Smooth muscle cell (in vitro differentiated cells): ENCODE results near the gene EWSR1. TPM values are rescaled to one million over a fixed set of nuclear protein-coding genes. Genes with fewer than 3 reads are reported as not detected.

Experiments
- DNase-seq: peaks from one replicate; lab custom pipeline; 2025; ENCODE audit not compliant: unreplicated experiment; lab: John Stamatoyannopoulos, UW
- H2AFZ ChIP-seq: fragments of 200-600 bp; sonication (generic); 2 replicates; pipeline ENCODE4 v1.6.0; 2016; ENCODE audit warnings: antibody characterized with exemption, low read depth, mild to moderate bottlenecking
- H3F3A ChIP-seq: fragments of 200-600 bp; sonication (generic); 2 replicates; pipeline ENCODE4 v1.6.0; 2017; ENCODE audit warnings: antibody characterized with exemption, low read depth
- H3K27ac ChIP-seq: fragments of 200-600 bp; sonication (generic); 2 replicates; pipeline ENCODE4 v1.5.1; 2016; ENCODE audit warnings: low read depth, mild to moderate bottlenecking
- H3K27me3 ChIP-seq: fragments of 200-600 bp; sonication (generic); 2 replicates; pipeline ENCODE4 v1.6.1; 2016; ENCODE audit warnings: low read depth, mild to moderate bottlenecking
- H3K36me3 ChIP-seq: fragments of 200-600 bp; sonication (generic); 2 replicates; pipeline ENCODE4 v1.5.1; 2016; ENCODE audit warnings: low read depth
- H3K4me1 ChIP-seq: fragments of 200-600 bp; sonication (generic); 2 replicates; pipeline ENCODE4 v1.5.1; 2016; ENCODE audit warnings: low read depth
- H3K4me2 ChIP-seq: fragments of 200-600 bp; sonication (generic); 2 replicates; pipeline ENCODE4 v1.6.0; 2016; ENCODE audit warnings: mild to moderate bottlenecking
- H3K4me3 ChIP-seq: fragments of 200-600 bp; sonication (generic); 2 replicates; pipeline ENCODE4 v1.5.1; 2016; ENCODE audit warnings: mild to moderate bottlenecking
- H3K79me2 ChIP-seq: fragments of 200-600 bp; sonication (generic); 2 replicates; pipeline ENCODE4 v1.6.0; 2016; ENCODE audit warnings: low read depth, mild to moderate bottlenecking
- H3K9ac ChIP-seq: fragments of 200-600 bp; sonication (generic); 2 replicates; pipeline ENCODE4 v1.6.0; 2016; ENCODE audit warnings: low read depth
- H3K9me3 ChIP-seq: fragments of 200-600 bp; sonication (generic); replicated peaks from 2 replicates; pipeline ENCODE4 v1.5.1; 2016; ENCODE audit warnings: low read depth
- H4K20me1 ChIP-seq: fragments of 200-600 bp; sonication (generic); 2 replicates; pipeline ENCODE4 v1.6.0; 2016; ENCODE audit warnings: low read depth
- CTCF ChIP-seq: fragments of 200-600 bp; sonication (generic); IDR thresholded peaks from 2 replicates; pipeline ENCODE4 v1.5.1; 2017; ENCODE audit warnings: borderline replicate concordance, mild to moderate bottlenecking, antibody characterized with exemption; ENCODE audit not compliant: insufficient read depth, poor library complexity, severe bottlenecking
- WGBS: methylation state at CpG from one replicate; pipeline ENCODE4 v1.1.7; 2016; ENCODE audit warnings: low lambda C conversion rate; 5-methylcytosine and 5-hydroxymethylcytosine counted together
- polyA plus RNA-seq: library from polyadenylated mRNA; unstranded; fragments of >200 nt; fragmentation: Nextera tagmentation; extraction: Ambion mirVana; gene quantifications from 2 replicates; pipeline ENCODE4 v1.2.1, GENCODE V29; 2016
- total RNA-seq: library from RNA; depleted of rRNA; stranded (reverse); fragments of >200 nt; gene quantifications from 2 replicates; pipeline ENCODE4 v1.2.3, GENCODE V29; 2014

EWSR1 gene
- total and polyA plus RNA-seq, 2 experiments from 2014 or later: 164 to 197 TPM

GRCh38 chr22:29328055-29328454 is 60.0 kb downstream of the EWSR1 start:
- Histone ChIP-seq H3K9me3 (no peaks in the 10 kb centered on the region), H3K4me2 (no peak overlapping the region), H3K27me3 (no peaks in the 10 kb centered on the region), H3K4me1 (no peaks in the 10 kb centered on the region), H3K4me3 (no peak overlapping the region), H3F3A (no peaks in the 10 kb centered on the region), H4K20me1 (no peaks in the 10 kb centered on the region), H3K36me3 (no peaks in the 10 kb centered on the region), H3K79me2 (no peaks in the 10 kb centered on the region), H3K27ac (no peak overlapping the region), H3K9ac (no peak overlapping the region), H2AFZ (no peak overlapping the region)
- 100% methylated on average over 4 of the region's 5 CpGs for WGBS
- no peak for TF ChIP-seq CTCF
- no peak for DNase-seq

- H3F3A ChIP-seq: no peaks in the 10 kb centered on the region
- H3K4me2 ChIP-seq: no peak overlapping the region
- no peak overlapping the region for H3K27ac ChIP-seq
- no peak overlapping the region for H2AFZ ChIP-seq
- no peak overlapping the region for H3K9ac ChIP-seq
- DNase-seq: no peak
- H4K20me1 ChIP-seq: no peaks in the 10 kb centered on the region
- 98% methylated on average over 17 of the region's 34 CpGs for WGBS
- no peak overlapping the region for H3K4me3 ChIP-seq
- no peaks in the 10 kb centered on the region for H3K79me2 ChIP-seq
- no peak for TF ChIP-seq CTCF
- no peaks in the 10 kb centered on the region for H3K27me3 ChIP-seq
- H3K4me1 ChIP-seq: no peaks in the 10 kb centered on the region
- no peaks in the 10 kb centered on the region for H3K9me3 ChIP-seq
- H3K36me3 ChIP-seq: no peaks in the 10 kb centered on the region
Observed at GRCh38 chr22:29328566-29329500, 60.8 kb downstream of the EWSR1 start.

GRCh38 chr22:29329581-29329980 is 61.5 kb downstream of the EWSR1 start:
- Histone ChIP-seq H3F3A (no peaks in the 10 kb centered on the region), H3K4me2 (no peak overlapping the region), H3K9me3 (no peaks in the 10 kb centered on the region), H3K4me3 (no peak overlapping the region), H4K20me1 (no peaks in the 10 kb centered on the region), H3K9ac (no peak overlapping the region), H3K4me1 (no peaks in the 10 kb centered on the region), H2AFZ (no peak overlapping the region), H3K27me3 (no peaks in the 10 kb centered on the region), H3K36me3 (no peaks in the 10 kb centered on the region), H3K79me2 (no peaks in the 10 kb centered on the region), H3K27ac (no peak overlapping the region)
- TF ChIP-seq CTCF: no peak
- WGBS: 89% methylated on average over 10 of the region's 11 CpGs
- DNase-seq: no peak
